Esophagus (tissue), 2 donors: ENCODE data around the gene SBK2. TPM values are rescaled to one million over a fixed set of nuclear protein-coding genes. Genes with fewer than 3 reads are reported as not detected.

Experiments used
- H3K27ac ChIP-seq, 2 donors: one replicate each; pipeline ENCODE4 v1.5.1; 2013; ENCODE audit warnings: low read depth in 2 of 2, mild to moderate bottlenecking in 2 of 2, inconsistent platforms in 1 of 2, low read length in 1 of 2, moderate library complexity in 1 of 2
- H3K27me3 ChIP-seq, 2 donors: one replicate each; pipeline ENCODE4 v1.6.1; 2013; ENCODE audit warnings: low read length in 2 of 2, control low read depth in 1 of 2, mild to moderate bottlenecking in 1 of 2; ENCODE audit not compliant: insufficient read depth in 2 of 2, control insufficient read depth in 1 of 2
- H3K36me3 ChIP-seq, 2 donors: one replicate each; pipeline ENCODE4 v1.6.1; 2013; ENCODE audit warnings: low read length in 1 of 2; ENCODE audit not compliant: control insufficient read depth in 2 of 2, insufficient read depth in 2 of 2
- H3K4me1 ChIP-seq, 2 donors: one replicate each; pipeline ENCODE4 v1.6.1; 2013; ENCODE audit warnings: low read length in 1 of 2; ENCODE audit not compliant: control insufficient read depth in 2 of 2, insufficient read depth in 2 of 2
- H3K4me3 ChIP-seq, 2 donors: one replicate each; pipeline ENCODE4 v1.5.1; 2013; ENCODE audit warnings: low read length in 2 of 2, mild to moderate bottlenecking in 2 of 2, low read depth in 1 of 2, moderate library complexity in 1 of 2
- H3K9me3 ChIP-seq, 2 donors: one replicate each; pipeline ENCODE4 v1.6.1; 2013; ENCODE audit warnings: mild to moderate bottlenecking in 2 of 2, low read depth in 1 of 2, low read length in 1 of 2, moderate library complexity in 1 of 2; ENCODE audit not compliant: control insufficient read depth in 2 of 2, insufficient read depth in 1 of 2
- WGBS, 2 donors: extraction: QIAGEN DNeasy Blood & Tissue Kit; methylation state at CpG; one replicate each; pipeline ENCODE4 v1.1.7; 2013; 5-methylcytosine and 5-hydroxymethylcytosine counted together
- polyA plus RNA-seq, 2 donors: library from polyadenylated mRNA; stranded (reverse); fragments of 200-250 nt; gene quantifications; one replicate each; pipeline ENCODE4 v1.2.3, GENCODE V29; 2013
- donor health status: healthy with polysubstance abuse.
- donor health status: Bipolar disorder and iron deficiency.

SBK2 gene
- polyA plus RNA-seq, 2 donors, result not detected

DNA sequence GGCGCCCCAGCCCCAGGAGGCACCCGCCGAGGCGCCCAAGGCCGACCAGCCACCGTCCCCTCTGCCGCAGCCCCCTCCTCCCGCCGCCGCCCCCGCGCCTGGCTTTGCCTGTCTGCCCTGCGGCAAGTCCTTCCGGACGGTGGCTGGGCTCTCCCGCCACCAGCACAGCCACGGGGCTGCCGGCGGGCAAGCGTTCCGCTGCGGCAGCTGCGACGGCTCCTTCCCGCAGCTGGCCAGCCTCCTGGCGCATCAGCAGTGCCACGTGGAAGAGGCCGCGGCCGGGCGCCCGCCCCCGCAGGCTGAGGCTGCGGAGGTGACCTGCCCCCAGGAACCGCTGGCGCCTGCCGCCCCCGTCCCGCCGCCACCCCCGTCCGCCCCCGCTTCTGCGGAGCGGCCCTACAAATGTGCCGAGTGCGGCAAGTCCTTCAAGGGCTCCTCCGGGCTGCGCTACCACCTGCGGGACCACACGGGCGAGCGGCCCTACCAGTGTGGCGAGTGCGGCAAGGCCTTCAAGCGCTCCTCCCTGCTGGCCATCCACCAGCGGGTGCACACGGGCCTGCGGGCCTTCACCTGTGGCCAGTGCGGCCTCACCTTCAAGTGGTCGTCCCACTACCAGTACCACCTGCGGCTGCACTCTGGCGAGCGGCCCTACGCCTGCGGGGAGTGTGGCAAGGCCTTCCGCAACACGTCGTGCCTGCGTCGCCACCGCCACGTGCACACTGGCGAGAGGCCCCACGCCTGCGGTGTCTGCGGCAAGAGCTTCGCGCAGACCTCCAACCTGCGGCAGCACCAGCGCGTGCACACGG is 54.6 kb downstream of the SBK2 start:
- Histone ChIP-seq H3K27me3 (no peaks in the 10 kb centered on the region), H3K36me3 (peaks cover 0 to 21% of the 10 kb centered on the region in 2 donors), H3K27ac (no peak overlapping the region), H3K9me3 (no peaks in the 10 kb centered on the region), H3K4me1 (peaks cover 5 to 9% of the 10 kb centered on the region in 2 donors), H3K4me3 (no peak overlapping the region)
- 91 to 92% methylated on average over 76 to 83 of the region's 83 CpGs for WGBS, 2 donors

DNA sequence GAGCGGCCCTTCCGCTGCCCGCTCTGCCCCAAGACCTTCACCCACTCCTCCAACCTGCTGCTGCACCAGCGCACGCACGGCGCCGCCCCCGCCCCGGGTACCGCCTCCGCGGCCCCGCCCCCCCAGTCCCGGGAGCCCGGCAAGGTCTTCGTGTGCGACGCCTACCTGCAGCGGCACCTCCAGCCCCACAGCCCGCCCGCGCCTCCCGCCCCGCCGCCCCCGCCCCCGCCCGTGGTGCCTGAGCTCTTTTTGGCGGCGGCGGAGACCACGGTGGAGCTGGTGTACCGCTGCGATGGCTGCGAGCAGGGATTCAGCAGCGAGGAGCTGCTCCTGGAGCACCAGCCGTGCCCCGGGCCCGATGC is 55.2 kb downstream of the SBK2 start:
- H3K27ac ChIP-seq, result no peak overlapping the region
- no peaks in the 10 kb centered on the region for H3K27me3 ChIP-seq
- H3K36me3 ChIP-seq, result peaks cover 0 to 21% of the 10 kb centered on the region in 2 donors
- H3K4me3 ChIP-seq, result no peak overlapping the region
- H3K4me1 ChIP-seq, result peaks cover 4 to 9% of the 10 kb centered on the region in 2 donors
- WGBS, 2 donors, result 73 to 86% methylated on average over 35 to 40 of the region's 40 CpGs
- no peaks in the 10 kb centered on the region for H3K9me3 ChIP-seq

DNA sequence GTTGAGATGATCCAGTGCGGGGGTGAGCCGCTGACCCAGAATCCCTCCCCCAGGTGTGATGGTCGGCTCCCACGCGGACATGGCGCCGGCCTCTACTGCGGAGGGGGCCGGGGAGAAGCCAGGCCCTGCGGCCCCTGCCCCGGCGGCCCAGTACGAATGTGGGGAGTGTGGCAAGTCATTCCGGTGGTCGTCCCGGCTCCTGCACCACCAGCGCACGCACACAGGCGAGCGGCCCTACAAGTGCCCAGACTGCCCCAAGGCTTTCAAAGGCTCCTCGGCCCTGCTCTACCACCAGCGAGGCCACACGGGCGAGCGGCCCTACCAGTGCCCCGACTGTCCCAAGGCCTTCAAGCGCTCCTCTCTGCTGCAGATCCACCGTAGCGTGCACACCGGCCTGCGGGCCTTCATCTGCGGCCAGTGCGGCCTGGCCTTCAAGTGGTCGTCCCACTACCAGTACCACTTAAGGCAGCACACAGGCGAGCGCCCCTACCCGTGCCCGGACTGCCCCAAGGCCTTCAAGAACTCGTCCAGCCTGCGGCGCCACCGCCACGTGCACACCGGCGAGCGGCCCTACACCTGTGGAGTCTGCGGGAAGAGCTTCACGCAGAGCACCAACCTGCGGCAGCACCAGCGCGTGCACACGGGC is 55.7 kb downstream of the SBK2 start:
- Histone ChIP-seq H3K27ac (no peak overlapping the region), H3K4me1 (peaks cover 4 to 9% of the 10 kb centered on the region in 2 donors), H3K9me3 (no peaks in the 10 kb centered on the region), H3K36me3 (peaks cover 0 to 21% of the 10 kb centered on the region in 2 donors), H3K27me3 (no peaks in the 10 kb centered on the region), H3K4me3 (no peak overlapping the region)
- 93 to 95% methylated on average over 51 to 52 of the region's 52 CpGs for WGBS, 2 donors

DNA sequence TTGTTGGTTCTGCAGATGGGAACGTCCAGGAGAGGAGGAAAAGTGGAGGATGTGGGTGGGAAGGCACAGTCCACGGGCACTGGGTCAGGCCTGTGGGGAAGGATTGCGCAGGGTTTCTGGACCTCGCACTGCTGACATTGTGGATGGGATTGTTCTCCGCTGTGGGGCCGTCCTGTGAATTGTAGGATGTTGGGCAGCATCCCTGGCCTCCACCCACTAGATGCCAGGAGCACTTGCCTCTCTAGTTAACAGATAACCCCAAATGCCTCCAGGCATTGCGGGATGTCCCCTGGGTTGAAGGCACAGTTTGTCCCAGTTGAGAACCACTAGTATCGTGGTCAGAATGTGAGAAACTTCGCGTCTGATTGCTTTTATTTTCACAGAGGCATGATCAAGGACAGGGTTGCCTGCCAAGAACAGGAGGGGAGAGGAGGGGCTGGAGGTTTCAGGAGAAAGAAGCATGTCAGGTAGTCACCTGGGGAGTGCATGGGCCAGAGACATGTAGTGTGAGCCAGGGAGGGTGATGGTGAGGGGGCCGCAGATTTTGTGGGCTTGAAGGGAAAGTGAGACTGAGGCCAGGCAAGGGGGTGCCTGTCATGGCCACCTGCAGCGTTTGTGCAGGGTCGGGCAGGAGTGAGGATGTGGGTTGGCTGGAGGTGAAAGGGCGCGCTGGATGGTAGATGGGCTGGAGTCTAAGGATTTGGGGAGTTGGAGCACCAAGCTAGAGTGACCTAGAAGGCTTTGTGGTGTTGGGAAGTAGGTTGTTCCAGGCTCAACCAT is 57.3 kb downstream of the SBK2 start:
- Histone ChIP-seq H3K27ac (no peak overlapping the region), H3K4me3 (no peak overlapping the region)
- WGBS, 2 donors, result 65 to 67% methylated on average over 14 to 15 of the region's 15 CpGs

DNA sequence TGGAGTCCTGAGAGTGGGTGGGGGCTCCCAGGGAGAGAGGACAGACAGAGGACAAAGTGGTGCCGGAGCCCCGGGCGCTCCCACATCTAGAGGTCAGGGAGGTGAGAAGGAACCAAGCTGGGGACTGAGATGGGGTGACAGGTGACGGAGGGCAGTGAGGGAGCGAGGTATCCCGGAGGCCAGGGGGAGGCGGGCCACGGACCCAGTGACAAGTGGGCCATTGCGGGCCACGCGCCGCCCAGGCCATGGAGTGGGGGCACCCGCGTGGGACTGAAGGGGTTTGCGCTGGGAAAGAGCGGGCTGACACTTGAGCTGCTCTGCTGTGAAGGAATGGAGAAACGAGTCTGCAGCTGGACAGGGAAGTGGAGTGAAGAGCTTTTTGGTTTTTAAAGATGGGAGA is 57.9 kb downstream of the SBK2 start:
- WGBS, 2 donors, result 81 to 86% methylated on average over 17 of the region's 17 CpGs
- H3K9me3 ChIP-seq, result no peaks in the 10 kb centered on the region
- peaks cover 0 to 21% of the 10 kb centered on the region in 2 donors for H3K36me3 ChIP-seq
- no peaks in the 10 kb centered on the region for H3K27me3 ChIP-seq
- no peak overlapping the region for H3K4me3 ChIP-seq
- H3K27ac ChIP-seq, result no peak overlapping the region
- peaks cover 0 to 10% of the 10 kb centered on the region in 2 donors for H3K4me1 ChIP-seq

More for the DNA sequence above, 57.3 kb downstream of the SBK2 start:
- Histone ChIP-seq H3K9me3 (no peaks in the 10 kb centered on the region), H3K27me3 (no peaks in the 10 kb centered on the region), H3K36me3 (peaks cover 0 to 21% of the 10 kb centered on the region in 2 donors), H3K4me1 (peaks cover 0 to 16% of the 10 kb centered on the region in 2 donors)

Other genes with a start within 250 kb of the SBK2 start
- gene TMEM150B, start 211.8 kb downstream of the SBK2 start, polyA plus RNA-seq, result under 1 TPM in 1 of 2 donors, not detected in 1; 0.12 TPM
- gene KMT5C, start 197.3 kb downstream of the SBK2 start, polyA plus RNA-seq, result 1 to 10 TPM; 5.0 to 9.4 TPM
- gene COX6B2, start 182.4 kb downstream of the SBK2 start, polyA plus RNA-seq, result under 1 TPM; 0.48 to 0.53 TPM
- not detected for gene GARIN5B, start 173.9 kb downstream of the SBK2 start, polyA plus RNA-seq
- gene IL11, start 166.7 kb downstream of the SBK2 start, polyA plus RNA-seq, result under 1 TPM; 0.47 to 0.51 TPM
- not detected for gene TMEM190, start 160.3 kb downstream of the SBK2 start, polyA plus RNA-seq
- under 1 TPM; 0.49 to 0.98 TPM for gene TMEM238, start 152.8 kb downstream of the SBK2 start, polyA plus RNA-seq
- 1,000 to 10,000 TPM; 2,179 to 2,435 TPM for gene RPL28, start 151.2 kb downstream of the SBK2 start, polyA plus RNA-seq
- 10 to 100 TPM; 12.8 to 24.1 TPM for gene UBE2S, start 129.3 kb downstream of the SBK2 start, polyA plus RNA-seq
- under 1 TPM in 1 of 2 donors, not detected in 1; 0.01 TPM for gene SHISA7, start 93.8 kb downstream of the SBK2 start, polyA plus RNA-seq
- gene ISOC2, start 75.5 kb downstream of the SBK2 start, polyA plus RNA-seq, result 10 to 100 TPM; 38.6 to 95.2 TPM
- under 1 TPM in 1 of 2 donors, not detected in 1; 0.04 TPM for gene C19orf85, start 72.4 kb downstream of the SBK2 start, polyA plus RNA-seq
- 1 to 10 TPM; 3.8 to 7.0 TPM for gene ZNF628, start 60.5 kb downstream of the SBK2 start, polyA plus RNA-seq
- gene NAT14, start 51.9 kb downstream of the SBK2 start, polyA plus RNA-seq, result 1 to 10 TPM; 4.2 to 6.8 TPM
- 1 to 10 TPM in 1 of 2 donors, under 1 TPM in 1; 0.92 to 1.0 TPM for gene SSC5D, start 48.7 kb downstream of the SBK2 start, polyA plus RNA-seq
- gene SBK3, start 8.4 kb upstream of the SBK2 start, polyA plus RNA-seq, result under 1 TPM; 0.09 to 0.18 TPM
- gene ZNF579, start 43.7 kb upstream of the SBK2 start, polyA plus RNA-seq, result 1 to 10 TPM; 3.4 to 4.4 TPM
- 10 to 100 TPM in 1 of 2 donors, 1 to 10 TPM in 1; 7.2 to 10.9 TPM for gene FIZ1, start 62.4 kb upstream of the SBK2 start, polyA plus RNA-seq
- 10 to 100 TPM; 24.6 to 30.5 TPM for gene ZNF524, start 63.2 kb upstream of the SBK2 start, polyA plus RNA-seq
- gene ZNF865, start 68.5 kb upstream of the SBK2 start, polyA plus RNA-seq, result 1 to 10 TPM; 4.3 to 5.9 TPM
- gene ZNF784, start 87.4 kb upstream of the SBK2 start, polyA plus RNA-seq, result 1 to 10 TPM; 5.2 to 5.9 TPM
- gene ZNF580, start 103.9 kb upstream of the SBK2 start, polyA plus RNA-seq, result 10 to 100 TPM; 12.8 to 14.2 TPM
- 10 to 100 TPM; 10.3 to 16.6 TPM for gene ZNF581, start 106.5 kb upstream of the SBK2 start, polyA plus RNA-seq
- 1 to 10 TPM; 5.6 to 9.1 TPM for gene CCDC106, start 111.1 kb upstream of the SBK2 start, polyA plus RNA-seq
- gene U2AF2, start 117.9 kb upstream of the SBK2 start, polyA plus RNA-seq, result 100 to 1,000 TPM; 110 to 120 TPM
- gene EPN1, start 138.1 kb upstream of the SBK2 start, polyA plus RNA-seq, result 10 to 100 TPM; 79.1 to 83.0 TPM
- gene NLRP9, start 201.3 kb upstream of the SBK2 start, polyA plus RNA-seq, result not detected
- gene RFPL4A, start 222.0 kb upstream of the SBK2 start, polyA plus RNA-seq, result not detected
- not detected for gene RFPL4AL1, start 232.0 kb upstream of the SBK2 start, polyA plus RNA-seq